Aorta (tissue), 5 donors: ENCODE measurements around the gene MAST4. TPM values are rescaled to one million over a fixed set of nuclear protein-coding genes. Genes with fewer than 3 reads are reported as not detected.

ENCODE experiments used
- ATAC-seq: fragments of 200-7000 bp; cut with Tn5 transposase; one replicate; pipeline ENCODE4 v1.9.1; 2022; ENCODE audit warnings: moderate library complexity; ENCODE audit not compliant: low FRiP score
- DNase-seq, 2 donors: peaks; one replicate each; pipeline ENCODE4 v3.0.0-alpha.2; 2020
- H3K27ac ChIP-seq, 2 donors: one replicate each; pipeline ENCODE4 v1.5.1; 2013; ENCODE audit warnings: low read length in 2 of 2, mild to moderate bottlenecking in 2 of 2, moderate library complexity in 2 of 2, control low read depth in 1 of 2, inconsistent platforms in 1 of 2, low read depth in 1 of 2
- H3K27me3 ChIP-seq, 2 donors: one replicate each; pipeline ENCODE4 v1.6.1; 2013; ENCODE audit warnings: control low read depth in 1 of 2, low read length in 1 of 2, mild to moderate bottlenecking in 1 of 2, moderate library complexity in 1 of 2; ENCODE audit not compliant: insufficient read depth in 2 of 2, control insufficient read depth in 1 of 2
- H3K36me3 ChIP-seq, 2 donors: one replicate each; pipeline ENCODE4 v1.6.1; 2013; ENCODE audit warnings: control low read depth in 1 of 2, low read length in 1 of 2, mild to moderate bottlenecking in 1 of 2; ENCODE audit not compliant: insufficient read depth in 2 of 2, control insufficient read depth in 1 of 2
- H3K4me1 ChIP-seq, 2 donors: one replicate each; pipeline ENCODE4 v1.6.1; 2013; ENCODE audit warnings: low read length in 2 of 2, control low read depth in 1 of 2, mild to moderate bottlenecking in 1 of 2, moderate library complexity in 1 of 2; ENCODE audit not compliant: insufficient read depth in 2 of 2, control insufficient read depth in 1 of 2
- H3K4me3 ChIP-seq, 2 donors: one replicate each; pipeline ENCODE4 v1.5.1; 2013; ENCODE audit warnings: low read length in 2 of 2, control low read depth in 1 of 2, mild to moderate bottlenecking in 1 of 2
- H3K9me3 ChIP-seq: one replicate; pipeline ENCODE4 v1.6.1; 2013; ENCODE audit warnings: mild to moderate bottlenecking, low read length; ENCODE audit not compliant: control insufficient read depth
- WGBS, 2 donors: extraction: QIAGEN DNeasy Blood & Tissue Kit; methylation state at CpG; one replicate each; pipeline ENCODE4 v1.1.7; 2013; 5-methylcytosine and 5-hydroxymethylcytosine counted together
- intact Hi-C, 2 donors: fragments of 100-400 bp; cut with DNase I; formaldehyde crosslinking; loops; one replicate each; pipeline versions ENCODE4 v1.14.2 to v1.15.0; 2022
- polyA plus RNA-seq, 2 donors: library from polyadenylated mRNA; stranded (reverse); fragments of 200-250 nt; gene quantifications; one replicate each; pipeline ENCODE4 v1.2.3, GENCODE V29; 2013
- total RNA-seq, 2 donors: library from RNA; stranded (reverse); fragmentation: NEBNext Ultra II Directional; extraction: Animal tissue kit (Norgen Biotek cat#: 25700); gene quantifications; one replicate each; pipeline ENCODE4 v1.2.1, GENCODE V29; 2021
- donor health status: healthy with polysubstance abuse.
- donor health status: Bipolar disorder and iron deficiency.
- donor health status: DM: no; HTN: no; CAD: no.
- donor health status: DM: no; HTN: no; CAD: no.
- donor health status: DM: yes; HTN: yes; CAD: no.

MAST4 gene
- total and polyA plus RNA-seq, 4 donors = 2.4 to 66.5 (median 24.9) TPM

DNA sequence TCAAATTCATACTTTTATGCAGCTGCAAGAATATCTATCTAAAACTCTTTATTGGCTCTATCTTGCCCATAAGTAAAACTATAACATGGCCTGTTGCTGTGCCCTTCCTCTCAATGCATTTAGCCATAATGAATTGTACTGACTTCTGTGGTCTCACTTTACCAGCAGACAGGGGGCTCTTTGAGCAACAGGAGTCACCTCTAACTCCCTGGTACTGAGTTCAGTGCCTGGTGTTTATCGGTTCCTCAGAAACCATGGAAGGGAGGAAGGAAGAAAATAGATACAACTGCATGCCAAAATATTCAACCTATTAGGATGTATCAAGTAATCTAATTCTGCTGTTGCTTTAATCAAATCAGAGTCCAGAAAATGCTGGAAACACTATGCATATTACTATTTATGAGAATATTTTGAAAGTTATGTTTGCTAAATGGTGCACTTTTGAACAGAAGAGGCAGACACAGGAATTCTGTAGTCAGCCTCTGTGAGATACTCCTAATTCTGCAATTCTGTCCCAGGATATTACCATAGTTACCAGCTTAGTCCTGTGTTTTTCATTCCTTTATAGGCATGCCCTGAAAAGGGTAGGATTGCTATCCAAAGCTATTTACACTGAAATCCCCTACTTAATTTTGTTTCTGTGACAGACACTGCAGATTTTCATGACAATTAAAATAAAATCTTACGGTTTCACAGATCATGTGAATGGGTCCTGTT is 510.6 kb downstream of the MAST4 start:
- H3K4me1 ChIP-seq = peaks cover 1 to 11% of the 10 kb centered on the region in 2 donors
- no peaks in the 10 kb centered on the region for H3K27me3 ChIP-seq
- H3K9me3 ChIP-seq = no peaks in the 10 kb centered on the region
- 10 to 15% methylated on average over 2 of the region's 2 CpGs for WGBS, 2 donors
- peaks cover 0 to 1% of the 10 kb centered on the region in 2 donors for H3K36me3 ChIP-seq
- no peak for DNase-seq
- no peak for ATAC-seq
- no peak overlapping the region for H3K4me3 ChIP-seq
- intact Hi-C loops = no loop called here
- no peak overlapping the region for H3K27ac ChIP-seq

DNA sequence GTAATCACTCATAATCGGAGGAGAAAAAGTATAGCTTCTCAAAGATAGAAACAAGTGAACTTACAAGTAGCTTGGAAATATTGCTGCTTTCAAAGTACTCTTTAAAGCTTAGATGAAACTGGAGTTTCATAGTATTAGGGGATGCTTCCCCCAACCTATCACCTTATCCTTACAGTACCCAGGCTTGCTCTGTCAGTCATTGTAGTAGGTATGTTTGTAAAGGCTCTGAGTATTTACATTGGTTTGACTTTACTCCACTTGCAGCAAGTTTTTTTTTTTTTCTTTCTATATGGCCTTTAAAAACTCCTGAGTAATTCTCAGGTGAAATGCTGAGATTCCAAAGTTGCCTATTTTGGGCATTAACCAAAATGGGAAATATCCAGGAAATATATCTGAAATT is 515.6 kb downstream of the MAST4 start:
- ATAC-seq (no peak), DNase-seq (no peak)
- 95 to 100% methylated on average over 1 of the region's 1 CpG for WGBS, 2 donors
- no peaks in the 10 kb centered on the region for H3K27me3 ChIP-seq
- intact Hi-C loops = no loop called here
- H3K9me3 ChIP-seq = no peaks in the 10 kb centered on the region
- peaks cover 0 to 2% of the 10 kb centered on the region in 2 donors for H3K36me3 ChIP-seq
- H3K4me1 ChIP-seq = peaks cover 1 to 4% of the 10 kb centered on the region in 2 donors
- H3K27ac ChIP-seq = no peak overlapping the region
- H3K4me3 ChIP-seq = no peak overlapping the region

DNA sequence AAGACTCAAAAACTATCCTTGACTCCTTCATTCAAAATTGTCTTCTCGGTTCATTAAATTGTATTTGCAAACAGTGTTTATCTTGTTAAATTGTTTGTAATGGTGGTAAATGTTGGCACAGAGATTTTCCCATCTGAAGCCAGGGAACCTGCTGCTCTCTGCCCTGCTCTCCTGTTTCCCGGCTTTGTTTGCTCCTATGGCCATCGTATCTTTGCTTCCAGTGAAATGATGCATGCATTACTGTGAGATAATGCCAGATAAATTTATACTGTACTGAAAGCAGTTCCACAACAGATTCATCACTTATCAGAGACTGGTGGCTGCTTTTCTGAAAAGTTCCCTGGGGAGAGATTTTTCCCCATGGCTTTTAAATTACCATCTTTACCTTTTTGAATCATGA is 519.1 kb downstream of the MAST4 start:
- H3K4me1 ChIP-seq = peaks cover 0 to 2% of the 10 kb centered on the region in 2 donors
- H3K9me3 ChIP-seq = no peaks in the 10 kb centered on the region
- DNase-seq (no peak), ATAC-seq (no peak)
- intact Hi-C loops = no loop called here
- no peak overlapping the region for H3K4me3 ChIP-seq
- H3K36me3 ChIP-seq = peaks cover 2% of the 10 kb centered on the region in 2 donors
- 55 to 61% methylated on average over 3 of the region's 3 CpGs for WGBS, 2 donors
- H3K27ac ChIP-seq = no peak overlapping the region
- H3K27me3 ChIP-seq = no peaks in the 10 kb centered on the region

DNA sequence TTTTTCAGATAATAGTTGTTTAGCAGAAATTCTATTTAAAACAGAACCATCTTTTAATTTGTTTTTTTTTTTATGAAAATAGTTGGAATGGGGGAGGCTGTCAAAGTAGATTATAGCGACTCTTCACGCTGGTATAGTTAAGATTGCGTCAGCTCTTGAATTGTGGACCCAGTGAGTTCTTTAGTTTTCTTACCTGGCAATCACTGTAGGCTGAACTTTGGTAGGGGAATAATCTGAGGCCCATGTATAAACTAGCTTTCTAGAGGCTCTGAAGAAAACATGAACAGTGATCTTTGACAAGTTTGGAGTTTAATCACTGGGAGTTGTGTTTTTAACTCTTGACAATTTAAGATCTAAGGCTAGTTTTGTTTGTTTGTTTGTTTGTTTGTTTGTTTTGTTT is 519.6 kb downstream of the MAST4 start:
- H3K9me3 ChIP-seq = no peaks in the 10 kb centered on the region
- H3K36me3 ChIP-seq = peaks cover 2% of the 10 kb centered on the region in 2 donors
- DNase-seq = no peak
- no peaks in the 10 kb centered on the region for H3K27me3 ChIP-seq
- H3K4me1 ChIP-seq = peaks cover 0 to 2% of the 10 kb centered on the region in 2 donors
- no peak overlapping the region for H3K27ac ChIP-seq
- 95 to 97% methylated on average over 3 of the region's 3 CpGs for WGBS, 2 donors
- H3K4me3 ChIP-seq = no peak overlapping the region
- intact Hi-C loops = no loop called here
- no peak for ATAC-seq

DNA sequence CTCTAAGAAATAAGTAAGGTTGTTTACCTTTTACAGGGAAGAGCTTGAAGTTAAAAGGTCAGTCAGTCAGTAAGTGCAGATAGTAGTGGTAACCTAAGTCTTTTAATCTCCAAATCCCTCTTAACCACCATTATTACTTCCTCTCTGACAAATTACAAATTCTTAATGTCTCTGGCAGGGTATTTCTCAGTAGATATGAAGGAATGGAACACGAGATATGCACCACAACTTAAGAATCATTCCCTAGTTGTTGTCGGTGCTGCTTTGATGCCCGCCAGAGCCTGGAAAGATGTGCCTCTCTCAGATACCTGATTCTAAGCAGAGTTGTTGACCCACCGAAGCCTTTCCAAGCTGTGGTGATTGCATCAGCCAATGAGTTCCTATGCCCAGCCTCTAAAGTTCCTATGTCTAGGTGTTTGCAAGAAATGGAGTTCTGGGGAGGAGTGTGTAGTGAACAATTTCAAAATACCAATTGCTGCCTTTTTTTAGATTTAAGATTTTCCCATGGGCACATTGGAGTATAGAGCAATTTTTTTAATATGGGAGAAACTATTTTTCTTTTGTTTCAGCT is 521.9 kb downstream of the MAST4 start:
- Histone ChIP-seq H3K4me3 (no peak overlapping the region), H3K9me3 (no peaks in the 10 kb centered on the region), H3K27me3 (no peaks in the 10 kb centered on the region), H3K36me3 (peaks cover 0 to 2% of the 10 kb centered on the region in 2 donors), H3K4me1 (peaks cover 0 to 2% of the 10 kb centered on the region in 2 donors), H3K27ac (no peak overlapping the region)
- ATAC-seq (no peak), DNase-seq (no peak)
- WGBS, 2 donors = 45 to 53% methylated on average over 4 of the region's 4 CpGs
- intact Hi-C loops = no loop called here

DNA sequence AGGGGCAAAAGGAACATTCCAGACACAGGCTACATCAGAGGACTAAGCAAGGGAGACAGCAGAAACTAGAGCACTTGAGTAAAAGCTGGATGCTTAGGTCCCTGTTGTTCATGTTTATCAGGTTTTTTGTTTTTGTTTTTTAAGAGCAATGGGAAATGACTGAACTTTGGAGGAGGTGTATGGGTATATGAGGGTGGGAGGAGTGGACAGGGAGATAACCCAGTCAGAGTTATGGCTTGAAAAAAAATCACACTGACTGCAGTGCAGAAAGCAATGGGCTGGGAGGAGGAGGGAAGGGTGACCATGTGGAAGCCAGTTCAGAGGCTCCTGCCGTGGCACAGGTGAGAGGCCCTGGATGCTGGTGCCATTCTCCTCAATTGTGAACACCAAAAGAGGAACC is 522.8 kb downstream of the MAST4 start:
- peaks cover 0 to 2% of the 10 kb centered on the region in 2 donors for H3K4me1 ChIP-seq

DNA sequence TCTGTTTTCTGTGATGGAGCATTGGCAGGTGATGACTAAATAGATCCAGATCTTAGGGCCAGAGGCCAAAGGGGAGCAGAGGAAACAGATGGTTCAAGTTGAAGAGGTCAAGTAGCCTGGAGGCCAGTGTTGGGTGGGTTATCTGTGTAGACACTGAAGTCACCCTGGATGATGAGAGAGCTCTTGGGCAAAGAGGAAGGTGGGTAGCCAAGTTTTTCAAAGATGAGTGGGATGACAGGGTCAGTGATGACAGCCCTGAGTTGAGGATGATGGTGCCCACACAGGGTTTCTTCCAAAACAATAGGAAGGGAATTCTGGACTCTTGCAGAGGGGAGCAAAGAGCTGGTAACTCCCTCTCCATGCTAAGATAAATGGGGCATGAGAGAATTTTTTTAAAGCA is 523.8 kb downstream of the MAST4 start:
- H3K27ac ChIP-seq = no peak overlapping the region
- H3K9me3 ChIP-seq = no peaks in the 10 kb centered on the region
- no peak for DNase-seq
- no peak for ATAC-seq
- H3K27me3 ChIP-seq = no peaks in the 10 kb centered on the region
- H3K36me3 ChIP-seq = peaks cover 2 to 4% of the 10 kb centered on the region in 2 donors
- H3K4me3 ChIP-seq = no peak overlapping the region
- H3K4me1 ChIP-seq = peaks cover 0 to 2% of the 10 kb centered on the region in 2 donors
- intact Hi-C loops = no loop called here

More for the DNA sequence above, 522.8 kb downstream of the MAST4 start:
- 75 to 81% methylated on average over 1 of the region's 1 CpG for WGBS, 2 donors
- Histone ChIP-seq H3K36me3 (peaks cover 2 to 3% of the 10 kb centered on the region in 2 donors), H3K9me3 (no peaks in the 10 kb centered on the region), H3K27ac (no peak overlapping the region), H3K4me3 (no peak overlapping the region), H3K27me3 (no peaks in the 10 kb centered on the region)
- intact Hi-C loops = no loop called here
- ATAC-seq (no peak), DNase-seq (no peak)

DNA sequence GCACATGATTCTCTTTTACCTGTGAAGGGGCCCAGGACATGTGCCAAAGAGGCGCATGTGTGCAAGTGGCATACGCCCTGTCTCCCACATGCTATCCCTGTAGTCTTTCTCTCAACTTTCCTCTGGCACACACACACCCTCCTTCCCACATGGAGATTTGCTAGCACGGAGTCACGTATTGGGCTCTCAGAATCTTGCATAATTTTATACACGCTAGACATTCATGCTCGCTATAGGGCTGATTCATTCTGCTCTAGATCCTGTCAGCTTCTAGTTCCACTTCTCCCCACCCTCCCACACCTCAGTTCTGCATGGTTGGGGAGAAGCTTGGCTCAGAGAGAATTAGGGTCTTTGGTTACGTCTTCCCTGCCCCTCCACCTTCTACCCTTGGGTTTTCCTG is 527.6 kb downstream of the MAST4 start:
- Histone ChIP-seq H3K4me1 (no peaks in the 10 kb centered on the region), H3K27me3 (no peaks in the 10 kb centered on the region), H3K4me3 (no peak overlapping the region), H3K27ac (no peak overlapping the region), H3K9me3 (no peaks in the 10 kb centered on the region), H3K36me3 (peaks cover 2 to 4% of the 10 kb centered on the region in 2 donors)
- intact Hi-C loops = no loop called here
- ATAC-seq (no peak), DNase-seq (no peak)
- WGBS, 2 donors = 96 to 98% methylated on average over 7 of the region's 7 CpGs

DNA sequence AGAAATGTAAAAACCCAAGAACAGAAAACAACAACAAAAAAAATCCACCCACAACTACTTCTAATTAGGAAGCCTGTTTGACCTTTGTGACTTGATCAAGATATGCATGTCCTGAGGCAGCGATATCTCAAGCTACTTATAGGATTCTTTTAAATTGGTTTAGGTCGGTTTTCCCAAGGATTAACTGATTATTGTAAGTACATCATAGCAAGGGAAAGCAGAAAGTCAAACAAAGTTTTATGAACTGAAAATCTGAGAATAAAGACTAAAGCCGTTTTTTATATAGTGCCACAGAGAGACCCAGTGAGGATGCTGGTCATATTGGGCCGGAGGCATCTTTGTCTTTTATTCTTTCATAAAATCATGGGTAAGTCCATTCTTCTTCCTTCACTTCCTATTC is 528.4 kb downstream of the MAST4 start:
- Histone ChIP-seq H3K27ac (no peak overlapping the region), H3K9me3 (no peaks in the 10 kb centered on the region), H3K36me3 (peaks cover 2 to 4% of the 10 kb centered on the region in 2 donors), H3K27me3 (no peaks in the 10 kb centered on the region), H3K4me3 (no peak overlapping the region), H3K4me1 (no peaks in the 10 kb centered on the region)
- ATAC-seq (no peak), DNase-seq (no peak)
- intact Hi-C loops = no loop called here
- 88 to 93% methylated on average over 4 of the region's 4 CpGs for WGBS, 2 donors
